Lower leg skin (tissue), 4 donors: Measurements from ENCODE around the gene SKI. TPM values are rescaled to one million over a fixed set of nuclear protein-coding genes. Genes with fewer than 3 reads are reported as not detected.

Experiments
- DNase-seq, 2 donors: peaks; one replicate each; pipeline ENCODE4 v3.0.0-alpha.2; 2019; ENCODE audit warnings: low spot score in 2 of 2
- H3K4me3 ChIP-seq: fragments of 200-600 bp; sonication (generic); 2 replicates; pipeline ENCODE4 v1.5.1; 2017; ENCODE audit warnings: mild to moderate bottlenecking, low read depth; ENCODE audit not compliant: poor library complexity, severe bottlenecking
- POLR2A ChIP-seq, 2 donors: fragments of 450-650 bp; IDR thresholded peaks; one replicate each; pipeline ENCODE4 v1.6.1; 2016 to 2017; ENCODE audit warnings: antibody characterized with exemption in 2 of 2, mild to moderate bottlenecking in 1 of 2, moderate library complexity in 1 of 2
- WGBS, 2 donors: methylation state at CpG; one replicate each; pipeline ENCODE4 v1.1.5; 2018; 5-methylcytosine and 5-hydroxymethylcytosine counted together
- intact Hi-C: fragments of 100-400 bp; cut with DNase I; formaldehyde crosslinking; loops from one replicate; pipeline ENCODE4 v1.15.0; 2023; ENCODE audit warnings: low total_unique reads
- total RNA-seq, 4 donors: library from RNA; depleted of rRNA; stranded (reverse); fragments of >200 nt; gene quantifications; one replicate each; pipeline ENCODE4 v1.1.0, GENCODE V29; 2016
- TF ChIP-seq, protein P1 (sequence below), 3 donors: fragments of 450-650 bp; IDR thresholded peaks; one replicate each; pipeline ENCODE4 v1.5.1; 2016; ENCODE audit warnings: antibody characterized with exemption in 3 of 3, mild to moderate bottlenecking in 3 of 3, moderate library complexity in 2 of 3

Gene SKI
- total RNA-seq, 4 donors from 2014 or later: 67.3 to 80.8 (median 75.4) TPM

DNA sequence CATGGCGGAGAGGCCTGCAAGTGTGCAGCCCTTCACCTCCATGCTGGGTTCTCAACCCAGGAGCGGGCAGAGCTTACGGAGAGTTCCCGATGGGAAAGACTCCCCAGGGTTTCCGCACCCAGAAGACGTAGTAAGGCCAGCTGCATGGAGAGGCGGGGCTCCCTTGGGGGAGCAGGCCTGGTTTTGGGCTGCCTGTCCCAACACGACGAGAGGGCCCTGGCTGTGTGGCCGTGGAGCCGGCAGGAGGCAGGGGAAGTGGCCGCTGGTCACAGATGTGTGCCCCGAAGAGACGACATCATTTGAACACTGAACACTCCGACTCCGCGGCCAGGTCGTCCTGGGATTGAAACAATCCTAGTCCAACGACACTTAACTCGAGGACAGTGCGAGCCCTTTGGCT lies 106.2 kb downstream of the SKI start:
- TF ChIP-seq, protein P1, sequence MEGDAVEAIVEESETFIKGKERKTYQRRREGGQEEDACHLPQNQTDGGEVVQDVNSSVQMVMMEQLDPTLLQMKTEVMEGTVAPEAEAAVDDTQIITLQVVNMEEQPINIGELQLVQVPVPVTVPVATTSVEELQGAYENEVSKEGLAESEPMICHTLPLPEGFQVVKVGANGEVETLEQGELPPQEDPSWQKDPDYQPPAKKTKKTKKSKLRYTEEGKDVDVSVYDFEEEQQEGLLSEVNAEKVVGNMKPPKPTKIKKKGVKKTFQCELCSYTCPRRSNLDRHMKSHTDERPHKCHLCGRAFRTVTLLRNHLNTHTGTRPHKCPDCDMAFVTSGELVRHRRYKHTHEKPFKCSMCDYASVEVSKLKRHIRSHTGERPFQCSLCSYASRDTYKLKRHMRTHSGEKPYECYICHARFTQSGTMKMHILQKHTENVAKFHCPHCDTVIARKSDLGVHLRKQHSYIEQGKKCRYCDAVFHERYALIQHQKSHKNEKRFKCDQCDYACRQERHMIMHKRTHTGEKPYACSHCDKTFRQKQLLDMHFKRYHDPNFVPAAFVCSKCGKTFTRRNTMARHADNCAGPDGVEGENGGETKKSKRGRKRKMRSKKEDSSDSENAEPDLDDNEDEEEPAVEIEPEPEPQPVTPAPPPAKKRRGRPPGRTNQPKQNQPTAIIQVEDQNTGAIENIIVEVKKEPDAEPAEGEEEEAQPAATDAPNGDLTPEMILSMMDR (IDR thresholded peaks at IDR 0.05): no peak
- TF ChIP-seq POLR2A (IDR thresholded peaks at IDR 0.05): no peak
- WGBS, 2 donors: 70 to 80% methylated on average over 16 to 21 of the region's 21 CpGs
- no peak overlapping the region for H3K4me3 ChIP-seq
- no peak for DNase-seq
- intact Hi-C loops: no loop called here

DNA sequence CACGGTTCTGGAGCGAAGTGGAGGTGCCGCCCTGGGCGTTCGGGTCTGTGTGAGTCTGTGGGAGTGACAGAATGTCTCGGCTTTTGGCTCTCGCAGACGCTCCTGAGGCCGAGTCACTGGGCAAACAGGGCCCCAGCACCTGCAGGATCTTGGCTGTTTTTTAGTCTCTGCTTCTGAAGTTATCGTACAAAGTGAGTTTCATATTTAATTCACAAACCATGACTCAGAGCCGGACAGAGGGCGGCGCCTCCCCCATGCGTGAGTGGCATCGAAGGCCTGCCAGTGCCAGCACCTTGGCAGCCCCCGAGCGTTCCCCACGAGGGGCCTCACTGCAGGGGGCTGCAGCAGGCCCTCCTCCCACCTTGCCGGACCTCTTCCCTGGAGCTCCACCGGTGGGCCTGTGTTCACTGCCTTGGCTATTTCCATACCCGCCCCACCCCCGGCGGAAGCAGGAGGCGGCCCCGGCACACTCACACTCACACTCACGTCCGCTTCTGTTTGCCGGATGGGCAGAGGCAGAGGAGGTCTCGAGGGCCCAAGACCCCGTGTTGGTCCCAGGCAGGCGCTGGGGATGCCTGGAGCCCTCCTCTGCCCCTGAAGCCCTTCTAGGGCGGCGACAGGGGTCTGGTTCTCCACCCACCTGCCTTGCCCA lies 106.9 kb downstream of the SKI start:
- no peak for TF ChIP-seq POLR2A (IDR thresholded peaks at IDR 0.05)
- TF ChIP-seq, protein P1 (IDR thresholded peaks at IDR 0.05): no peak
- intact Hi-C loops: no loop called here
- no peak overlapping the region for H3K4me3 ChIP-seq
- DNase-seq: no peak
- 70 to 77% methylated on average over 32 of the region's 33 CpGs for WGBS, 2 donors

DNA sequence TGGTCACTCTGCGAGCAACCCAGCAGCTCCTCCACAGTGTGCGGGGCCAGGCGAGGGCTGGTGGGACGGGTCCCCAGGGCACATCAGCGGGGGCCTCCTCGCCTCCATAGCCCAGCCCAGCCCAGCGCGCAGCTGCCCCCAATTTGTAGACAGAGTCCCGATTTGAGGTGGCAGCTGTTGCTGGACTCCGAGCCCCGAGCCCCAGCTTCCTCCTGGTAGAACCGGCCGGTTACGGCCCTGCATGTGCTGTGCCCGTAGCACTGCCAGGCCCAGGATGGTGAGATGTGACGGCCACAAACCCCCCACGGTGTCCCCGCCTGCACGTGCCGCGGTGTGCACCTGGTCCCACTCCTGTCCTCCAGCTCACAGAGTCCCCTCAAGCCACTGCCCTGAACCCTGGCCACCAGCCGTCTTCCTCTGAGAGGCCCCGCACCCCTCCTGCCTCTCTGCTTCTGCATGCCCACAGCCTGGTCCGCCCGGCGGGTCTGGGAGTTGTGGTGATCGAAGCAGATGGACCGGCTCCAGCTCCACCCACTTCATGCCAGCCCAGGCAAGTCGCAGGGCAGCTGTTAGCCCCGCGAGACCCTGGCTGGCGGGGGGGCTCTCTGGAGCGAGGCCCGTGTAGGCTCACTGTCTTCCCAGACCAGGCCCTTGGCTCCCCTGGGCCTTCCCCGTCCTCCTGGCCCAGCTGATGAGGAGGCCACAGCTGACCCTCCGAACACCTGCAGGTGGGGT lies 107.8 kb downstream of the SKI start:
- WGBS, 2 donors: 66 to 82% methylated on average over 23 to 25 of the region's 36 CpGs
- TF ChIP-seq, protein P1 (IDR thresholded peaks at IDR 0.05): no peak
- no peak for TF ChIP-seq POLR2A (IDR thresholded peaks at IDR 0.05)
- no peak for DNase-seq
- intact Hi-C loops: no loop called here
- no peak overlapping the region for H3K4me3 ChIP-seq

DNA sequence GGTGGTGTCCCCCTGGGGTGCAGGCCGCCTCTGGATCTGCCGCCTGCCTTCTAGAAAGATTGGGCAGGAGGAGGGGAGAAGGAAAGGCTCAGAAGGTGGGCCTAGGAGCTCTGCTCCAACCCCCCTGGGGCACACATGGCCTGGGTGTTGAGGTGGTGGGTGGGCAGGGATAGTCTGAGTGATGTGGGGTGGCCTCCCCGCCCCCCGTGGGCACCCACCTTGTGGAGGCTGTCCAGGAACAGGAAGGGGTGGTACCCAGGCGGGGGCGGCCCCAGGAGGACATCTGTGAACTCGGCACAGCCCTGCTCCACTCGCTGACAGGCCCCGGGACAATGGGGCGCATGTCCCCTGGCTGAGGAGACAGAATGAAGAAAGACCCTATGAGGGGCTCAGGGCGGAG lies 108.4 kb downstream of the SKI start:
- TF ChIP-seq, protein P1 (IDR thresholded peaks at IDR 0.05): no peak
- TF ChIP-seq POLR2A (IDR thresholded peaks at IDR 0.05): no peak
- WGBS, 2 donors: 65 to 81% methylated on average over 5 to 11 of the region's 11 CpGs
- DNase-seq: no peak

DNA sequence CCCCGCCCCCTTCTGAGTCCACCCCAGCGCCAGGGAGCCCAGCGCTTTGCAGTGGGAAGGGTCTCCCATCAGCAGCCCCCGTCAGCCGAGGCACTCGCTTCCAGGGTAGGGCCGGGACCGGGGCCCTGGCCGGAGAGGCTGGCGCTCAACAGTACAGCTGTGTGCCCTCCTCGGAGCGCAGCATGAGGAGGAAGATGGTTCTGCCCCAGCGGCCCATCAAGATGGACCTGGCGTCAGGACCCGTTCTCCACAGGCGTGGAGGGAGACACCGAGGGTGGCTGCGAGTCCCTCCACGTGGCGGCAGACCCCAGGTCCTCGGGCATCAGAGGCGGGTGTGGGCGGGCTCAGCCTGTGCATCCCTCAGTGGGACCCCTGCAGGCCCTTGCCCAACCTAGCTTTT lies 109.0 kb downstream of the SKI start:
- WGBS, 2 donors: 90 to 93% methylated on average over 16 to 23 of the region's 23 CpGs
- intact Hi-C loops: no loop called here
- no peak for TF ChIP-seq POLR2A (IDR thresholded peaks at IDR 0.05)
- TF ChIP-seq, protein P1 (IDR thresholded peaks at IDR 0.05): no peak
- no peak overlapping the region for H3K4me3 ChIP-seq
- no peak for DNase-seq

More for the DNA sequence above, 108.4 kb downstream of the SKI start:
- intact Hi-C loops: no loop called here
- H3K4me3 ChIP-seq: no peak overlapping the region
